Activated CD8-positive, alpha-beta memory T cell treated with anti-CD3 and anti-CD28 coated beads for 36 hours (primary cell): ENCODE results near the gene SLC35B1. TPM values are rescaled to one million over a fixed set of nuclear protein-coding genes. Genes with fewer than 3 reads are reported as not detected.

Experiments used
- CTCF ChIA-PET: fragments of 350-600 bp; sonication (Branson Sonifier 250); formaldehyde crosslinking; loops from one replicate; lab custom pipeline; 2021; ENCODE audit warnings: antibody characterized with exemption; lab: Charles Lee
- POLR2A ChIA-PET: fragments of 350-600 bp; sonication (Branson Sonifier 250); formaldehyde crosslinking; loops from one replicate; lab custom pipeline; 2021; ENCODE audit warnings: antibody characterized with exemption; lab: Charles Lee
- total RNA-seq, 2 experiments: library from RNA; stranded (reverse); gene quantifications; one replicate each; pipeline ENCODE4 v1.2.3, GENCODE V29; 2021

SLC35B1 gene
- total RNA-seq, 2 experiments from 2014 or later, result 74.7 to 79.0 TPM

GRCh38 chr17:49659661-49660382, 47.9 kb downstream of the SLC35B1 start:
- POLR2A ChIA-PET, result no interaction called here
- CTCF ChIA-PET, result no interaction called here

GRCh38 chr17:49656247-49656646, 51.5 kb downstream of the SLC35B1 start:
- POLR2A ChIA-PET, result no interaction called here
- CTCF ChIA-PET, result no interaction called here

Other genes starting within 250 kb of the SLC35B1 start
- not detected for gene NGFR, start 212.7 kb downstream of the SLC35B1 start, total RNA-seq
- gene NXPH3, start 132.1 kb downstream of the SLC35B1 start, total RNA-seq, result under 1 TPM; 0.17 to 0.21 TPM
- 10 to 100 TPM; 65.2 to 77.4 TPM for gene SPOP, start 29.9 kb downstream of the SLC35B1 start, total RNA-seq
- 10 to 100 TPM; 16.4 to 17.7 TPM for gene FAM117A, start 56.2 kb upstream of the SLC35B1 start, total RNA-seq
- 10 to 100 TPM; 60.5 to 61.2 TPM for gene KAT7, start 80.7 kb upstream of the SLC35B1 start, total RNA-seq
- not detected for gene TAC4, start 140.1 kb upstream of the SLC35B1 start, total RNA-seq